GM12878 (cell line): Measurements from ENCODE around the gene MEX3C. TPM values are rescaled to one million over a fixed set of nuclear protein-coding genes. Genes with fewer than 3 reads are reported as not detected.

Experiments used
- ATAC-seq: fragments of 200-7000 bp; cut with Tn5 transposase; 3 replicates; pipeline ENCODE4 v1.9.1; 2020; ENCODE audit warnings: mild to moderate bottlenecking, moderate library complexity
- BruUV-seq: library from RNA; stranded (reverse); fragments of 400-500 nt; replicated peaks from 2 replicates; lab custom pipeline; 2021; lab: Mats Ljungman, UMichigan
- CTCF ChIA-PET: fragments of 300-600 bp; sonication (Branson Sonifier 250); formaldehyde crosslinking; extraction: SDS; loops from one replicate; lab custom pipeline; 2021; ENCODE audit warnings: inconsistent platforms; lab: Yijun Ruan, JAX
- POLR2A ChIA-PET: fragments of 350-600 bp; formaldehyde crosslinking; extraction: SDS; loops from one replicate; lab custom pipeline; 2021; ENCODE audit warnings: inconsistent platforms; lab: Charles Lee
- RAD21 ChIA-PET: fragments of 300-600 bp; sonication (Branson Sonifier 250); formaldehyde crosslinking; loops from one replicate; lab custom pipeline; 2023; ENCODE audit warnings: antibody characterized with exemption; ENCODE audit not compliant: unreplicated experiment; lab: Charles Lee
- SMC1A ChIA-PET: fragments of 300-600 bp; sonication (Branson Sonifier 250); formaldehyde crosslinking; loops from one replicate; lab custom pipeline; 2023; ENCODE audit not compliant: unreplicated experiment, uncharacterized antibody; lab: Charles Lee
- DNase-seq: peaks from one replicate; pipeline ENCODE4 v3.0.0-alpha.2; 2011; ENCODE audit warnings: low read depth, low spot score
- FAIRE-seq: peaks from 3 replicates; lab custom pipeline; 2011; peaks lifted over from hg19 to GRCh38; lab: Jason Lieb, UNC
- H2AFZ ChIP-seq: 2 replicates; pipeline ENCODE4 v1.6.0; 2011; ENCODE audit warnings: low read depth, low read length, control low read depth; ENCODE audit not compliant: control insufficient read depth
- H3K27ac ChIP-seq: 2 replicates; pipeline ENCODE4 v1.5.1; 2011; ENCODE audit warnings: control low read depth; ENCODE audit not compliant: control insufficient read depth, insufficient read depth
- H3K27me3 ChIP-seq, 2 experiments: replicated peaks in 1 of 2; 2 replicates each; pipeline versions ENCODE4 v1.6.0 to v1.6.1; 2011; ENCODE audit warnings: low read length in 1 of 2; ENCODE audit not compliant: control insufficient read depth in 2 of 2, insufficient read depth in 2 of 2
- H3K36me3 ChIP-seq, 2 experiments: 2 replicates each; pipeline ENCODE4 v1.5.1; 2011; ENCODE audit warnings: low read length in 1 of 2; ENCODE audit not compliant: control insufficient read depth in 2 of 2, insufficient read depth in 2 of 2
- H3K4me1 ChIP-seq: 2 replicates; pipeline ENCODE4 v1.6.1; 2011; ENCODE audit warnings: mild to moderate bottlenecking, low read length, moderate library complexity, mixed read lengths; ENCODE audit not compliant: control insufficient read depth, insufficient read depth
- H3K4me2 ChIP-seq: 2 replicates; pipeline ENCODE4 v1.6.0; 2011; ENCODE audit warnings: control low read depth; ENCODE audit not compliant: control insufficient read depth, insufficient read depth
- H3K4me3 ChIP-seq: fragments of 200-600 bp; sonication (generic); 2 replicates; pipeline ENCODE4 v1.5.1; 2016
- H3K79me2 ChIP-seq: 2 replicates; pipeline ENCODE4 v1.6.0; 2011; ENCODE audit warnings: low read length; ENCODE audit not compliant: control insufficient read depth, insufficient read depth
- H3K9ac ChIP-seq: 2 replicates; pipeline ENCODE4 v1.8.0; 2011; ENCODE audit warnings: low read length, control low read depth, mixed read lengths; ENCODE audit not compliant: control insufficient read depth, insufficient read depth
- H3K9me3 ChIP-seq: replicated peaks from 3 replicates; pipeline ENCODE4 v1.5.1; 2011; ENCODE audit warnings: mild to moderate bottlenecking, low read length; ENCODE audit not compliant: control insufficient read depth, insufficient read depth
- H4K20me1 ChIP-seq: 2 replicates; pipeline ENCODE4 v1.6.0; 2011; ENCODE audit not compliant: control insufficient read depth, insufficient read depth
- ASH2L ChIP-seq: fragments of 300-600, 200-600 bp; sonication (generic); IDR thresholded peaks from 2 replicates; pipeline ENCODE4 v1.6.1; 2017; ENCODE audit warnings: low read depth, mild to moderate bottlenecking, borderline replicate concordance
- NBN ChIP-seq: fragments of 450-650 bp; IDR thresholded peaks from 2 replicates; pipeline ENCODE4 v1.6.1; 2016
- PAX8 ChIP-seq: fragments of 450-650 bp; IDR thresholded peaks from 2 replicates; pipeline ENCODE4 v1.6.1; 2017; ENCODE audit warnings: mild to moderate bottlenecking, moderate library complexity
- PRDM15 ChIP-seq: fragments of 450-650 bp; formaldehyde crosslinking; IDR thresholded peaks from 2 replicates; pipeline ENCODE4 v1.4.0; 2020; ENCODE audit warnings: mild to moderate bottlenecking, moderate library complexity
- RAD21 ChIP-seq: IDR thresholded peaks from 2 replicates; pipeline ENCODE4 v1.6.1; 2011; ENCODE audit warnings: mild to moderate bottlenecking, low read depth, low read length, moderate library complexity; ENCODE audit not compliant: insufficient read depth
- WGBS: methylation state at CpG from one replicate; pipeline ENCODE4 v1.1.6; 2016; ENCODE audit warnings: low lambda C conversion rate; ENCODE audit not compliant: insufficient replicate concordance, insufficient coverage; ENCODE audit errors: missing lambda C conversion rate; 5-methylcytosine and 5-hydroxymethylcytosine counted together
- in situ Hi-C: fragments of 300-500 bp; cut with MboI; formaldehyde crosslinking; loops from 9 replicates; pipeline ENCODE4 v1.14.3; 2018; ENCODE audit warnings: mixed read lengths
- intact Hi-C: fragments of 100-400 bp; cut with micrococcal nuclease; formaldehyde crosslinking; loops from one replicate; pipeline ENCODE4 v1.14.2; 2022; ENCODE audit not compliant: unreplicated experiment
- polyA plus RNA-seq, 11 experiments: library from polyadenylated mRNA; depleted of rRNA in 4 of 11; unstranded in 6 of 11; stranded (reverse) in 5 of 11; fragments of >200 nt; fragmentation: Nextera tagmentation in 4 of 11; fragmentation: Illumina TruSeq in 1 of 11; extraction: Ambion mirVana in 4 of 11; extraction: Trizol in 1 of 11; gene quantifications; 1 replicate in 1 of 11; 2 replicates in 10 of 11; pipeline versions ENCODE4 v1.2.1 to v1.2.3, GENCODE V29; 2011 to 2016; ENCODE audit warnings: inconsistent platforms in 2 of 11, missing spikeins in 2 of 11, low read depth in 1 of 11
- total RNA-seq, 4 experiments: library from RNA; depleted of rRNA in 3 of 4; stranded (reverse); fragments of >200 nt in 3 of 4; fragmentation: Illumina TruSeq in 1 of 4; extraction: Trizol in 1 of 4; gene quantifications; 2 replicates each; pipeline versions ENCODE4 v1.2.1 to v1.2.3, GENCODE V29; 2013 to 2021
- TF ChIP-seq, protein P1 (sequence below): fragments of 450-650 bp; IDR thresholded peaks from 2 replicates; pipeline ENCODE4 v1.6.1; 2017; ENCODE audit warnings: borderline replicate concordance
- TF ChIP-seq, protein P2 (sequence below): IDR thresholded peaks from 2 replicates; pipeline ENCODE4 v1.6.1; 2011; ENCODE audit warnings: borderline replicate concordance, low read depth, mild to moderate bottlenecking, moderate library complexity, low read length; ENCODE audit not compliant: insufficient read depth, poor library complexity, severe bottlenecking
- TF ChIP-seq, protein P3 (sequence below): fragments of 450-650 bp; IDR thresholded peaks from 2 replicates; pipeline ENCODE4 v1.6.1; 2017; ENCODE audit warnings: low read depth, mild to moderate bottlenecking, moderate library complexity

MEX3C gene
- total and polyA plus RNA-seq, 10 of the 15 experiments (the other 5 are each of a cell fraction or from before 2014, with no cell fraction given) = 6.7 to 48.8 (median 21.3) TPM

DNA sequence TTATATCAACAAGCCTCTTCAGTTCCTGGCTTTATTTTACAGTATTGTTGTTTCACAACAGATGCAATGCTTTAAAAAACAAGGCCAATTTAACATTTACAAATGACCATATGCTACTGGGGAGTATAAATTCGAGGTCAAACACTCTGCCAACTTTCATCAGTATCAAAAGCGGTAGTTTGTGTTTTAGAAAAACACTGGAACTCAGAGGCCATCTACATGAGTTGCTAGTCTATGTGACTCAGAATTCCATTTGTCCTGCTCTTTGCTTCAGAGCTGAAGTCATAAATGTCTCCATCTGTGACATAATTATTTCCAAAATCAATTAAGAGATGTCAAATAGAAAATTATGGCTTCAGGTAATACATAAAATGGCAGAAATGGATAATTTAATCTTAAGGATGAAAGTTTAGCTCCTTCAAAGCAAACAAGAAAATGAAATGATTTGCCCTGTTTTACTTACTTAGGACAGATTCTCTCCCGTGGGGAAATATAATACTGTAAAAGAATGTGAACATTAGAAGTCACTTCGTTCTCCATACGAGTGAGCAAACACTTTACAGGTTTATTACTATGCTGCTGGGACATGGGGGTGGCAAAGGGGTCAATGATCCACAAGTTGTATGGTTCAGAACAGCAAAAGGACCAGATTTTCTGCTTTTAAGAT is 3.7 kb downstream of the MEX3C start:
- no TSS peak for BruUV-seq
- peak overlapping the region; percentile 56 for H3K4me2 ChIP-seq
- H3K9ac ChIP-seq = peak overlapping the region; percentile 98; the same call in 1 of the 2 replicates
- in situ Hi-C loops = loop anchor here (10.0 kb wide), 1 partner anchor 309 kb away; no protein-coding TSS in a partner anchor
- H4K20me1 ChIP-seq = no peaks in the 10 kb centered on the region
- FAIRE-seq = no peak
- H3K27me3 ChIP-seq = no peaks in the 10 kb centered on the region
- no peaks in the 10 kb centered on the region for H3K36me3 ChIP-seq
- peaks cover 18% of the 10 kb centered on the region for H3K4me1 ChIP-seq
- no peak for DNase-seq
- H3K79me2 ChIP-seq = peaks cover 81% of the 10 kb centered on the region
- RAD21 ChIA-PET = interaction anchor here (1.6 to 2.3 kb wide), 3 partner anchors 12 to 83 kb away, joined by 4 to 6 read pairs (median 5); no protein-coding TSS in a partner anchor
- H3K4me3 ChIP-seq = peak overlapping the region; percentile 69
- CTCF ChIA-PET = interaction anchor here (0.6 to 2.3 kb wide), 7 partner anchors 12 to 191 kb away, joined by 3 to 14 read pairs (median 4); no protein-coding TSS in a partner anchor
- ATAC-seq = no peak
- no peak overlapping the region for H2AFZ ChIP-seq
- TF ChIP-seq ASH2L = no peak
- TF ChIP-seq PRDM15 (CRISPR knock-in tag) = no peak
- no peak for TF ChIP-seq PAX8
- no peak for TF ChIP-seq RAD21
- TF ChIP-seq, protein P1, sequence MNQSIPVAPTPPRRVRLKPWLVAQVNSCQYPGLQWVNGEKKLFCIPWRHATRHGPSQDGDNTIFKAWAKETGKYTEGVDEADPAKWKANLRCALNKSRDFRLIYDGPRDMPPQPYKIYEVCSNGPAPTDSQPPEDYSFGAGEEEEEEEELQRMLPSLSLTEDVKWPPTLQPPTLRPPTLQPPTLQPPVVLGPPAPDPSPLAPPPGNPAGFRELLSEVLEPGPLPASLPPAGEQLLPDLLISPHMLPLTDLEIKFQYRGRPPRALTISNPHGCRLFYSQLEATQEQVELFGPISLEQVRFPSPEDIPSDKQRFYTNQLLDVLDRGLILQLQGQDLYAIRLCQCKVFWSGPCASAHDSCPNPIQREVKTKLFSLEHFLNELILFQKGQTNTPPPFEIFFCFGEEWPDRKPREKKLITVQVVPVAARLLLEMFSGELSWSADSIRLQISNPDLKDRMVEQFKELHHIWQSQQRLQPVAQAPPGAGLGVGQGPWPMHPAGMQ = no peak
- TF ChIP-seq, protein P2, sequence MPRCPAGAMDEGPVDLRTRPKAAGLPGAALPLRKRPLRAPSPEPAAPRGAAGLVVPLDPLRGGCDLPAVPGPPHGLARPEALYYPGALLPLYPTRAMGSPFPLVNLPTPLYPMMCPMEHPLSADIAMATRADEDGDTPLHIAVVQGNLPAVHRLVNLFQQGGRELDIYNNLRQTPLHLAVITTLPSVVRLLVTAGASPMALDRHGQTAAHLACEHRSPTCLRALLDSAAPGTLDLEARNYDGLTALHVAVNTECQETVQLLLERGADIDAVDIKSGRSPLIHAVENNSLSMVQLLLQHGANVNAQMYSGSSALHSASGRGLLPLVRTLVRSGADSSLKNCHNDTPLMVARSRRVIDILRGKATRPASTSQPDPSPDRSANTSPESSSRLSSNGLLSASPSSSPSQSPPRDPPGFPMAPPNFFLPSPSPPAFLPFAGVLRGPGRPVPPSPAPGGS = no peak
- TF ChIP-seq, protein P3, sequence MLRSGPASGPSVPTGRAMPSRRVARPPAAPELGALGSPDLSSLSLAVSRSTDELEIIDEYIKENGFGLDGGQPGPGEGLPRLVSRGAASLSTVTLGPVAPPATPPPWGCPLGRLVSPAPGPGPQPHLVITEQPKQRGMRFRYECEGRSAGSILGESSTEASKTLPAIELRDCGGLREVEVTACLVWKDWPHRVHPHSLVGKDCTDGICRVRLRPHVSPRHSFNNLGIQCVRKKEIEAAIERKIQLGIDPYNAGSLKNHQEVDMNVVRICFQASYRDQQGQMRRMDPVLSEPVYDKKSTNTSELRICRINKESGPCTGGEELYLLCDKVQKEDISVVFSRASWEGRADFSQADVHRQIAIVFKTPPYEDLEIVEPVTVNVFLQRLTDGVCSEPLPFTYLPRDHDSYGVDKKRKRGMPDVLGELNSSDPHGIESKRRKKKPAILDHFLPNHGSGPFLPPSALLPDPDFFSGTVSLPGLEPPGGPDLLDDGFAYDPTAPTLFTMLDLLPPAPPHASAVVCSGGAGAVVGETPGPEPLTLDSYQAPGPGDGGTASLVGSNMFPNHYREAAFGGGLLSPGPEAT = no peak
- no peak for TF ChIP-seq NBN
- peak overlapping the region; percentile 95; the same call in 1 of the 2 replicates for H3K27ac ChIP-seq
- 62% methylated on average over 5 of the region's 5 CpGs for WGBS
- intact Hi-C loops = loop anchor here (10.0 kb wide), 2 partner anchors 319 to 531 kb away; partner anchors contain the start of gene ME2
- POLR2A ChIA-PET = interaction anchor here (2.4 to 4.8 kb wide), 2 partner anchors 8 to 11 kb away, joined by 15 to 47 read pairs; no protein-coding TSS in a partner anchor
- SMC1A ChIA-PET = interaction anchor here (1.0 to 8.1 kb wide), 7 partner anchors 10 to 162 kb away, joined by 4 to 79 read pairs (median 5); no protein-coding TSS in a partner anchor
- H3K9me3 ChIP-seq = no peaks in the 10 kb centered on the region; the same call in 2 of the 3 replicates
